ENCODE measurements around the gene PTOV1. TPM values are rescaled to one million over a fixed set of nuclear protein-coding genes. Genes with fewer than 3 reads are reported as not detected.

The PTOV1 gene
- total and polyA plus RNA-seq, 2 of the 4 experiments (the other 2 are of a cell fraction): 34.4 to 107 TPM

GRCh38 chr19:49890349-49891311 lies 39.7 kb downstream of the PTOV1 start (continued):
- TF ChIP-seq, protein P1, sequence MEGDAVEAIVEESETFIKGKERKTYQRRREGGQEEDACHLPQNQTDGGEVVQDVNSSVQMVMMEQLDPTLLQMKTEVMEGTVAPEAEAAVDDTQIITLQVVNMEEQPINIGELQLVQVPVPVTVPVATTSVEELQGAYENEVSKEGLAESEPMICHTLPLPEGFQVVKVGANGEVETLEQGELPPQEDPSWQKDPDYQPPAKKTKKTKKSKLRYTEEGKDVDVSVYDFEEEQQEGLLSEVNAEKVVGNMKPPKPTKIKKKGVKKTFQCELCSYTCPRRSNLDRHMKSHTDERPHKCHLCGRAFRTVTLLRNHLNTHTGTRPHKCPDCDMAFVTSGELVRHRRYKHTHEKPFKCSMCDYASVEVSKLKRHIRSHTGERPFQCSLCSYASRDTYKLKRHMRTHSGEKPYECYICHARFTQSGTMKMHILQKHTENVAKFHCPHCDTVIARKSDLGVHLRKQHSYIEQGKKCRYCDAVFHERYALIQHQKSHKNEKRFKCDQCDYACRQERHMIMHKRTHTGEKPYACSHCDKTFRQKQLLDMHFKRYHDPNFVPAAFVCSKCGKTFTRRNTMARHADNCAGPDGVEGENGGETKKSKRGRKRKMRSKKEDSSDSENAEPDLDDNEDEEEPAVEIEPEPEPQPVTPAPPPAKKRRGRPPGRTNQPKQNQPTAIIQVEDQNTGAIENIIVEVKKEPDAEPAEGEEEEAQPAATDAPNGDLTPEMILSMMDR (conservative IDR thresholded peaks at IDR 0.05; ENCODE audit: low read depth, low read length): no peak
- TF ChIP-seq MAZ (IDR thresholded peaks at IDR 0.05; ENCODE audit: borderline replicate concordance, low read depth, low read length): no peak
- no peak for TF ChIP-seq MXI1 (IDR thresholded peaks at IDR 0.05; ENCODE audit: borderline replicate concordance, low read depth, low read length)
- no peak for TF ChIP-seq RCOR1 (IDR thresholded peaks at IDR 0.05; ENCODE audit: insufficient replicate concordance, low read length)
- no peak for TF ChIP-seq CEBPB (IDR thresholded peaks at IDR 0.05; ENCODE audit: low read depth, low read length)
- no peak for TF ChIP-seq SMC3 (IDR thresholded peaks at IDR 0.05; ENCODE audit: low read depth, low read length)
- TF ChIP-seq BHLHE40 (IDR thresholded peaks at IDR 0.05; ENCODE audit: low read depth, low read length): no peak
- TF ChIP-seq POLR2A (IDR thresholded peaks at IDR 0.05; ENCODE audit: low read depth, low read length): no peak
